HL-60 (cell line): Measurements from ENCODE around the gene RBFA.

Source experiments
- DNase-seq, 2 experiments: peaks; one replicate each; pipeline ENCODE4 v3.0.0-alpha.2; 2010 to 2020; ENCODE audit warnings: low read depth in 1 of 2, low spot score in 1 of 2
- H3K27ac ChIP-seq: fragments of 250-450 bp; sonication (Bioruptor Pico); replicated peaks from 2 replicates; pipeline ENCODE4 v1.5.1; 2020; ENCODE audit warnings: mild to moderate bottlenecking, moderate library complexity
- H3K27me3 ChIP-seq: fragments of 250-450 bp; sonication (Bioruptor Pico); 2 replicates; pipeline ENCODE4 v1.5.1; 2021; ENCODE audit warnings: mild to moderate bottlenecking, moderate library complexity; ENCODE audit not compliant: insufficient read depth, poor library complexity, severe bottlenecking
- H3K4me3 ChIP-seq: replicated peaks from 2 replicates; pipeline ENCODE4 v1.5.1; 2011; ENCODE audit warnings: mild to moderate bottlenecking, control low read depth, low read length; ENCODE audit not compliant: insufficient read depth
- CTCF ChIP-seq: IDR thresholded peaks from one replicate; pipeline ENCODE4 v1.5.1; 2011; ENCODE audit warnings: low read length, control low read depth, inconsistent platforms; ENCODE audit not compliant: insufficient read depth
- GABPA ChIP-seq: IDR thresholded peaks from 2 replicates; pipeline ENCODE4 v1.6.1; 2012; ENCODE audit warnings: low read depth
- POLR2AphosphoS5 ChIP-seq: IDR thresholded peaks from 2 replicates; pipeline ENCODE4 v1.6.1; 2012; ENCODE audit warnings: low read depth
- REST ChIP-seq: IDR thresholded peaks from 2 replicates; pipeline ENCODE4 v1.6.1; 2012; ENCODE audit warnings: low read depth; ENCODE audit not compliant: insufficient replicate concordance
- SPI1 ChIP-seq: IDR thresholded peaks from 2 replicates; pipeline ENCODE4 v1.6.1; 2012; ENCODE audit warnings: low read depth, mild to moderate bottlenecking, borderline replicate concordance

Gene RBFA

GRCh38 chr18:80046011-80046410 lies 11.8 kb downstream of the RBFA start:
- TF ChIP-seq CTCF (no peak), POLR2AphosphoS5 (no peak), GABPA (no peak), SPI1 (no peak), REST (no peak)
- Histone ChIP-seq H3K27me3 (no peaks in the 10 kb centered on the region), H3K27ac (no peak overlapping the region), H3K4me3 (no peak overlapping the region)
- DNase-seq: no peak

- H3K4me3 ChIP-seq: no peak overlapping the region
- no peak overlapping the region for H3K27ac ChIP-seq
- no peaks in the 10 kb centered on the region for H3K27me3 ChIP-seq
- no peak for TF ChIP-seq POLR2AphosphoS5
- TF ChIP-seq CTCF: no peak
- TF ChIP-seq SPI1: no peak
- no peak for DNase-seq
Observed at GRCh38 chr18:80046431-80046830, 12.2 kb downstream of the RBFA start.

- DNase-seq: no peak
- TF ChIP-seq REST (no peak), SPI1 (peak; percentile 41; the same call in 1 of the 2 replicates)
- Histone ChIP-seq H3K27me3 (no peaks in the 10 kb centered on the region), H3K27ac (no peak overlapping the region), H3K4me3 (no peak overlapping the region)
Observed at GRCh38 chr18:80046961-80047541, 12.8 kb downstream of the RBFA start.

- TF ChIP-seq SPI1: no peak
- Histone ChIP-seq H3K27me3 (no peaks in the 10 kb centered on the region), H3K27ac (no peak overlapping the region), H3K4me3 (no peak overlapping the region)
- DNase-seq: no peak
Observed at GRCh38 chr18:80050797-80051196, 16.6 kb downstream of the RBFA start.

GRCh38 chr18:80056095-80056494 lies 21.9 kb downstream of the RBFA start:
- DNase-seq: no peak
- H3K4me3 ChIP-seq: no peak overlapping the region
- H3K27me3 ChIP-seq: no peaks in the 10 kb centered on the region
- no peak overlapping the region for H3K27ac ChIP-seq
- no peak for TF ChIP-seq POLR2AphosphoS5
- no peak for TF ChIP-seq GABPA
- TF ChIP-seq SPI1: no peak
- TF ChIP-seq CTCF: no peak
- TF ChIP-seq REST: no peak
